HG03066 (cell line): ENCODE measurements around the gene HLA-DOB.

Source experiments
- ATAC-seq: cut with Tn5 transposase; IDR thresholded peaks from one replicate; pipeline ENCODE4 v1.9.1; 2021; ENCODE audit warnings: low read depth; ENCODE audit not compliant: unreplicated experiment

HLA-DOB gene

DNA sequence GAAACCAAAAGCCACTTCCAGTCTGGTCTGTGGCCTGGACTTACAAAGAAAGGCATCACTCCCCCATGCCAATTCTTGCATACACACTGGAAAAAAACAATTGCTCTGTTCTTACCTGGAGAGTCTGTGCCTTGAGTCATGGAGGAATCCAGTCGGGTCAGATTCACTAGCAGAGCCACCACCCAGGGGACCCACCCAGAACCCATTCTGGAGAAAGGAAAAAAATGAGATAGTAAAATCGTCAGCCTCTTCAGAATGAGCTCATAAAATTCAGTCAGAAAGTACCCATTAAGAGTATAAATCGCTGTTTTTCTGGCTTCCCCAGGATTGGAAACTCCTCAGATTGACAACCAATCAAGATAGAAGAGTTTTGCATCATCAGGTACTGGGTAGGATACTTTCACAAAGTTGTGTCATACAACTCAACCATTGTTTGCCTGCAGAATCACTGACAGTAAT lies at the start of gene HLA-DOB:
TSS of gene HLA-DOB (minus strand) at position 257 of the 459 bp plus-strand sequence. CDS start at position 206, 51 bp downstream.
- no peak for ATAC-seq

DNA sequence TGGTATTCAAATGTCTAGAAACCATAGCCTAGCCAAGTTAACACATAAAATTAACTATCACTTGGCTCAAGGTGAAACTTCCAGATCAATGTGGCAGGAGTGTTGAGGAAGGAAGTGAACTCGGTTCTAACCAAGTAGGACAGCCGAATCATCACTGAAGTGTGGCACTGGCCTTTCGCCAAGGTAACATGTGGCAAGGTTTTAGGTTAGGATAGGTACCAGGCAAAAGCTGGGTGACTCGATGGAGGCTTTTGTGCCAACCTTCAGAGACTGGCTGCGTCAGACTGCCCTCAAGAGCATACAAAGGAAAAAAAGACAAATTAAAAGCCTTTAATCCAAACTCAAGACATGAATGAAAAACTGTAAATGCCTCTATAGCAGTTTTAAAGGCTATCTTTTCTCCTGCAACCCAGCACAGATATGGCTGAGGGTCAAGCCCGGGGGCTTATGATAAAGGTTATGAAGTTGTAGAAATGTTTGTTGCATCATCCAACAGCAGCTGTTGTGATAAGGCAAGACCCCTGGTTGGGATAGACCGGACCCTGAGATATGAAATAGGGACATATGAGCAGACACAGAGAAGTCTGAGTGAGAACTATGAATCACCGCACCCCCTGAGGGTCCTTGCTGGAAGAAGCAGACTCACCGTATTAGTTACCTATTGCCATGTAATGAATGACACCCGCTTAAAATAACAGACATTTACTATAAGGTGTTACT lies 49.1 kb upstream of the HLA-DOB start:
- no peak for ATAC-seq

DNA sequence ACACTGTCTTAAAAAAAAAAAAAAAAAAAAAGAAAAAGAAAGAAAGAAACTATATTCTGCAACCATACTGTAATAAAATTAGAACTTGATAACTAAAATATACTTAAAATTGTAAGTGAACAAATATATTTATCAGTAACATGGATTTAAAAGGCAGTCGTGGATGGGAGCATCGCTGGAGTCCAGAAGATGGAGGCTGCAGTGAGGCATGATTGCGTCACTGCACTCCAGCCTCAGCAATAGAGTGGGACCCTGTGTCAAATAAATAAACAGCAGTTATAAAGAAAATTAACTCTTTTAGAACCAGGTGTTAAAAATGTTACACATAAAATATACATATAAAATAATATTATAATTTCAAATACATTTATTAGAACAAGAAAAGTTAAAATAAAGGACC lies 45.9 kb upstream of the HLA-DOB start:
- no peak for ATAC-seq

DNA sequence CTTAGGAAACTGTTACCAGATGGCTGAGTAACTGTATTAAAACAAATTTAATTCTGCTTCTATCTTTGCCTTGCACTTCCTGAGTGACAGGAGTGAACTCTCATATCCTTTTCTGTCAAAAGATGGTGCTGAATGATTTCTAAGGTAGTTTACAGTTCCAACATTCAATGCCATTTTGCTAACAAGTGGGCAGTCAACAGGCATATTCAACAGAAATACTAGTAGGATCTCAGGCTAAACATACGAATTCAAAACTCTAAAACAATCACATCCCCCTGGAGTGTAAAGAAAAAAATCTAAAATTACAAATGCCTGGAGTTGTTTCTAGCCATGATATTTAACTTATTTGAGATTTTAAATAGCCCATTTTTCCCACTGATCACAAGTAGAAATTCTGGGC lies 43.9 kb upstream of the HLA-DOB start:
- ATAC-seq, result no peak

DNA sequence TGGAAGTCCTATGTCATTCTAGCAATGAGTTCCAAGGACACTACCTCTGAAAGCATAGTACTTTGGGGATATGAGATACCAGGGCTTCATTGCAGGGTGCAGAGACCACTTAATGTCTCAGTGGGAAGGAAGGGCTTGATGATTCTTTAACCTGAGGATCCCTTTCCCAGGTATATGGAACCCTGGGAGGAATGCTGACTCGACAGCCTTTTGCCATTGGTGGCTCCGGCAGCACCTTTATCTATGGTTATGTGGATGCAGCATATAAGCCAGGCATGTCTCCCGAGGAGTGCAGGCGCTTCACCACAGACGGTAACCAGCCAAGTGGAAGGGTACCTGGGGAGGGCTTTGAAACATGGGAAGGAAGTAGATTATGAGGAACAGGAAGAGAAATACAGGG lies 41.4 kb upstream of the HLA-DOB start:
- ATAC-seq, result no peak

DNA sequence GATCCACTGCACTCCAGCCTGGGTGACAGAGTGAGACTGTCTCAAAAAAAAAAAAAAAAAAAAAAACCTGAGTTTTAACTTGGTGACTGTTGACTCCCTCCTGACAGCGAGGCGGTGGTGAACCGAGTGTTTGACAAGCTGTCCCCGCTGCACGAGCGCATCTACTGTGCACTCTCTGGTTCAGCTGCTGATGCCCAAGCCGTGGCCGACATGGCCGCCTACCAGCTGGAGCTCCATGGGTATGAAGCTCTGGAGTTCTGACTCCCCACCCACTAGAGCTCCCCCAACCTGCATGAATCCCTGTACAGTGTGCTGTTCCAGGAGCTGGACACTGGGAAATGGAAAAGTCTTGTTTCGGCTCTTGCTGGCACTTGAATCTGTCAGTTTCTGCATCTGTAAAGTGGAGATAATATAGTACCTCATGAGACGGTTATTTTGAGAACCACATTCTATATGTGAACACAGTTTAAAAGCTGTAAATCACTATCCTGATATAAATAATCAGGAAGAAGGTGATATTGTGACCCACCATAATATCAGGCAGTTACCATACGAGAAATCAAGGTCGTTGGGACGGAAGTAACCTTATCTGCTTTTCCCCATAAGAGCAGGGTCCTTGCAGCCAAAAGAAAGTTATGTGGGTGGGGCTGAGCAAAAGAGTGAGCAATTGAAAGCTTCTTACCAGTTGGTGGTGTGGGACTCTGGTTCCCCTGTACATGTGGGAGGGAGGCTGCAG lies 40.5 kb upstream of the HLA-DOB start:
- ATAC-seq, result no peak

DNA sequence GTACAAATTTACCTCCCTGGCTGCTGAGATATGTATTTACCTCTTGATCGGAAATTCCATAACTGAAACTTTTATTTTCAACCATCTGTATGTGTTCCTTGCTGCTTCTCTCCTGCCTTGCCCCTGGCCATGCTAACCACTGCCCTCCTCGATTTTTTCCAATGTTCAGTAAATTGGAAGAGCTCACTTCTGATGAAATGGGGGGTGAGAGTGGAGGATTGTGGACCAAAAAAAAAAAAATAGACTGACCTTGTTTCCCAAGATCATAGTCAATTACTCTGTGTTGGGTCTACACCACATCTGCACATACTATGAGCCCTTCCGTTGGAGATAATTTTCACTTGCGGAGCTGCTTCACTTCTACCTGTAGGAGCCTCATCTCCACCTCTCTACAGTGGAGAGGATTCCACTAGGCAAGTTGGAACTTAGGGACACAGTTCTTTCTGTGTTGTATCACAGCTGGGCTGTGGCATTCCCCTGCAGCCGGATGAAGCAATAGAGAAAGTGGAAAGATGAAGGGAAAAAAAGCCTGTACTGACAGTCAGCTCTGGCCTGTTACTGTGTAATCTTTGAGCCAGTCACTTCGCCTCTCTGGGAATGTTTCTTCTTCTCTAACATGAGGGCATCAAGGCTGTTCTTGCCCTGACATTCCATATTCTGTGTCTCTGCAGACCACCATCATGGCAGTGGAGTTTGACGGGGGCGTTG lies 38.8 kb upstream of the HLA-DOB start:
- ATAC-seq, result no peak

DNA sequence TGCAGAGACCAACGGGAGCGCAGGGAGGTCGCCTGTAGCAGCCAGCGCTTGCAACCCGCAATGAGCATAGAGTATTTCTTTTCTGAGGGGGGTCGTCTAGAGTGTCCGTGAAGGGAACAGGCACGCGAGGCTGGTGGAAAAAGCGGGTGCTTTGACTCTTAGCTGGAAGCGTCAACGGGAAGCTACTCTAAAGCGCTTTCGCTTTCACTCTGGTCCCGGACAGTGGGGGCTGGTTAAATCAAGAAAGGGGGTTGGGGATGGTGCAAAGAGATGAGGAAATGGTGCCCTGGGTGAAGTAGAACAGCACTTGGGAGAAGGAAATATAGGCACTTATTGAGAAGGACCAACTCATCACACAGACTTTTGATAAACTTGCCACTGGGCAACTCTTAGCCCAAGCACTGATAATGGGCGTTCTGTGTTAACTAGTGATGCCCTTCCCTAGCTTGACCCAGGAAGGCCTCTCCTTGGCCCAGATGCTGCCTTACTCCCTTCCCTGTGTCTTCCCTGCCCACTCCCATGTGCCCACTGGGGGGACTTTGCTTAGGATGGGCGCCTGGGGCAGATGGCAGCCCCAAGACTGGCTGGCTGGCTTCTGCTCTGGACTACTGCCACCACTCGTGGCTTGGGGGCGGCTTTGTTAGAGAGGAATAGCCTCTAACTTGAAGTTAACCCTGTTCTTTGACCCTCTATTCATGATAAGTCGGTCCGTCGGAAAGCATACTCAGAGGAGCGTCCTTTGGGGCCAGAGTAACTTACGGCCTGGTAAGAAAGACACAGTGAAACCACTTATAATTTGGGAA lies 37.8 kb upstream of the HLA-DOB start:
- ATAC-seq, result peak; percentile 22

DNA sequence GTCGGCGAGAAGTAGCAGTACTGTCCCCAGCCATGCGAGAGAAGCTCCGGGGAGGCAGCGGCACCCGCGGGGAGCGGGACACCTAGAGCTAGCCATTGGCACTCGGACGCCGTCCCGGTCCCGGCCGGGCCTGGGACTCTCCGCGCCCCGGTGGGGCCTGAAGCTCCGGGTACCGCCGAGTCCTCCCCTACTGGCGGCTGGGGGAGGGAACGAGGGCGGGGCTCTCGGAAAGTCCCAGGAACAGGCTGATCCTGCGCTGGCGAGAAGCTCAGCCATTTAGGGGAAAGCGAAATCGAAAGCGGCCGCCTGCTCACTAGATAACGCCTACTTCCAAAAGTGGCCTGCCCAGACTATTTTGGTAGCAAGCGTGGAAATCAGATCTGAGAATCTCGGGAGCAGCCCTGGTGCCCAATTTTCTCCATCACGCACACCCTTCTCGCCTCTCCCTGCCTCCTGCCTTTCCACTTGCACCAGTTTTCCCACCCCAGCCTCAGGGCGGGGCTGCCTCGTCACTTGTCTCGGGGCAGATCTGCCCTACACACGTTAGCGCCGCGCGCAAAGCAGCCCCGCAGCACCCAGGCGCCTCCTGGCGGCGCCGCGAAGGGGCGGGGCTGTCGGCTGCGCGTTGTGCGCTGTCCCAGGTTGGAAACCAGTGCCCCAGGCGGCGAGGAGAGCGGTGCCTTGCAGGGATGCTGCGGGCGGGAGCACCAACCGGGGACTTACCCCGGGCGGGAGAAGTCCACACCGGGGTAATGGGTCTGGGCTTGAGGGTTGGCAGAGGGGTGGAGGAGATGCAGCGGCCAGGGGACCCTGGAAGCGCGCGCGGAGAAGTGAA lies 37.0 kb upstream of the HLA-DOB start, which contains the start of the genes PSMB9 and TAP1:
TSS of gene PSMB9 (plus strand) at position 652 of the 835 bp plus-strand sequence. CDS start at position 690, 38 bp downstream.
TSS of gene TAP1 (minus strand) at position 164 of the 835 bp plus-strand sequence. CDS start at position 96, 68 bp downstream.
- ATAC-seq, result peak; percentile 75

DNA sequence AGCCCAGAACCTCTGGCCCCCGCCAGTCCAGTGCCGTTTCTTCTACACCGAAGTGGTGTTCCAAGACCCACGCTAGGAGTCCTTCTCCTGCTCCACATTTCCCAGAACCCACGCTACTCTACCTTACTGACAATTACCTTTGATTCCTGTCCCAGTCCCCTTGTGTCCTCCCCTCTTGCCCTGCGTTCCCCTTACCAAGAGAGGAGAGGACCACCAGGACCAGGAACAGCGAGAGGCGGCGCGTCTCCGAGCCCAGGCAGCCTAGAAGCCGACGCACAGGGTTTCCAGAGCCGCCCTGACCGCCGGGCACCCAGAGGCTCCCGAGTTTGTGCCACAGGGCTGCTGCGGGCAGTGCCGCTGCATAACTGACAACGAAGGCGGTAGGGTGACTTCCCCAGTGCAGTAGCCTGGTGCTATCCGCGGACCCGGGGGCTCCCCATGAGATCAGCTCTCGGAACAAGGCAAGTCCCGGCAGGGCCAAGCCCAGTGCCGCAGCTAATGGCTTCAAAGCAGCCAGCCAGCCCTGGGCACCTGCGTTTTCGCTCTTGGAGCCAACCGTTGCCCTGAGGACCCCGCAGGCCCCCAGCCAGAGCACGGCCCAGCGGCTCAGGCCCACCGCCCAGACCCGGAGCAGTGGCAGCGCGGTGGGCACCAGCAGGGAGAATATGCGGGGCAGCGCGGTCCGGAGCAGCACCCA lies 36.2 kb upstream of the HLA-DOB start:
- peak; percentile 17 for ATAC-seq

DNA sequence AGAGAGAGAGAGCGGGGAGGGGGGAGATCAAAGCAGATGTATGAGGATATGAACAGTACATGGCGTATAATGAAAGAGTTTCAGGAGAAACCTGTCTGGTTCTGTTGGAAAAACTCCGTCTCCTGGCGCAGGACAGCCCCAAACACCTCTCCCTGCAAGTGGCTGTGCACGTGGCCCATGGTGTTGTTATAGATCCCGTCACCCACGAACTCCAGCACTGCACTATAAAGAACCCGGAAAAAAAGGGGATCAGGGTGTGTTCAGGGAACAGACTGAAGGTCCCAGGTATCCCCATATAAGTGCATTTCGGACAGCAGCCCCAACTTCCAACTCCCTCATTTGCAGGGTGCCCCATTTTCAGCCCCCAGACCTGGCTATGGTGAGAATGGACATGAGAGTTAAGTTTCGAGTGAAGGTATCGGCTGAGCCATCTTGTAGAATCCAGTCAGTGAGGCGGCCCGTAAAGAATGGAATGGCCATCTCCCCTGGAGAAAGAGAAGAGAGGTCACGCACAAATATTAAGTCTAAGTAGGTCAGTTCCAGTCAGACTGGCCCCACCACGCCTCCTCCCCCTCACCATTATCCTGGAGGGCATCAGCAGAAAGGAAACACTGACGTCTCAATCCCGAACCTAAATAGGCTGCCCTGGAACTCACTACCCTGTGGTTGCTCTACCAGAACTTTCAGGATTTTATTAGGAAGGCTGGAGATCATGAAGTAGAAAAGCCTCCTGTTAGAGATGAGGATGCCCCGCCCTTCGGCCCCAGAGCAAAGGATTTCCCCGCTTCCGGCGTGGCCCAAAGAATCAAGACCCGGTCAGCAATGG lies 35.4 kb upstream of the HLA-DOB start:
- no peak for ATAC-seq

DNA sequence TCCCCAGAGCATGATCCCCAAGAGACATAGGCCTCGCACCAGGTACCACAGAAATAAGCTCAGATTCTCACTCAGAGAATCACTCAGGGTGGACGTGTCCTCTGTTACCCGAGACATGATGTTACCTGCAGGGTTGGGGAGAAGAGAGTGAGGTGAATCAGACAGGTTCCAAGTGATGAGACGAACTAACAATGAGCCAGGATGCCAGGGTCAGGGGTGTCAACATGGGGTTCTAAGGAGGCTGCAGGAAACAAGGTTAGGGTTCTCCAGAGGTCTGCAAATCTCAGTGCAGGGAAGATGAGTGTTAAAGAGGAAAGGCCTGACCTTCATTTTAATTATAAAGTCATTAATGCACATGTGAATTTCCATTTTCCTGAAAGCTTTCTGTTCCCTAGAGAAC lies 34.2 kb upstream of the HLA-DOB start:
- no peak for ATAC-seq

DNA sequence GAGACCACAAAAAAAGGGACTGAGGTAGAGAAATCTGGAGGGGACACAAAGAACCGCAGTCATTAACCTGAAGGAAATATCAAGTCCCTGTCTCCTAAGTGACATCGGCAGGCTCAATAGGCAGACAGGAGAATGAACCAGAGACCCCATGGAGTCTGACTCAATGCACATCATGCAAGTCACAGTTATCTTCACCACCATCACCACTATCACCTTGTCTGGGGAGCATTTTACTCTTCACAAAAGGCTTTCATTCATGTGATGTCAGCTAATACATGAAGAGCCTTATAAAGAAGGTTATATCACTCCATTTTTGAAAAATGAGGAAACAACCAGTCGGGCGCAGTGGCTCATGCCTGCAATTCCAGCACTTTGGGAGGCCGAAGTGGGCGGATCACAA lies 32.3 kb upstream of the HLA-DOB start:
- ATAC-seq, result no peak

DNA sequence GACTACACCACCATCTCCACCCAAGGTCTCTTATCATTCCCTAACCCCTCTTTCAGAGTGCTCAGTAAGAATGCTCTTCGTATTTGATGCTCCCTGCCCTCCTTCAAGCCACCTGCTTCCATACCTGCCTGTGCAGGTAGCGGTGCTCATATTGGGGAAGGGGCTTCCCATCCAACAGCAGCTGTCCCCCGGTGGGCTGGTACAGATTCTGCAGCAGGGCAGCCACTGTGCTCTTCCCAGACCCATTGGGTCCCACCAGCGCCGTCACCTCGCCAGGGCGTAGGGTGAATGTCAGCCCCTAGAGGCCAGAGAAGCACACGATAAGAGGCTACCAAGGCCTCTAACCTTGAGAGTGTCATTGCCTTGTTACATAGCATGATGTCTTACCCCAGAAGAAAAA lies 31.0 kb upstream of the HLA-DOB start:
- no peak for ATAC-seq

DNA sequence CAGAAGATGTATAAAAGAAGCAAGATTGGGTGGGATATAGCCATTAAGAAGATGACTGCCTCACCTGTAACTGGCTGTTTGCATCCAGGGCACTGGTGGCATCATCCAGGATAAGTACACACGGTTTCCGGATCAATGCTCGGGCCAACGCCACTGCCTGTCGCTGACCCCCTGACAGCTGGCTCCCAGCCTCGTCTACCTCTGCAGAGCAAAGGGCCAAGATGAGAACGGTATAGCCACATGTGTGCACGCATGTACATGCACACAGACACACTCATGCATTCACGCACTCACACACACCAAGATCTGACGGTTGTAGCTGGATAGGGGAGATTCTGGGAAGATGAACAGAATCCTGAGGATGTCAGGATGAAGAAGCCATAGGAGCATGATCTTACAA lies 30.2 kb upstream of the HLA-DOB start:
- ATAC-seq, result no peak

DNA sequence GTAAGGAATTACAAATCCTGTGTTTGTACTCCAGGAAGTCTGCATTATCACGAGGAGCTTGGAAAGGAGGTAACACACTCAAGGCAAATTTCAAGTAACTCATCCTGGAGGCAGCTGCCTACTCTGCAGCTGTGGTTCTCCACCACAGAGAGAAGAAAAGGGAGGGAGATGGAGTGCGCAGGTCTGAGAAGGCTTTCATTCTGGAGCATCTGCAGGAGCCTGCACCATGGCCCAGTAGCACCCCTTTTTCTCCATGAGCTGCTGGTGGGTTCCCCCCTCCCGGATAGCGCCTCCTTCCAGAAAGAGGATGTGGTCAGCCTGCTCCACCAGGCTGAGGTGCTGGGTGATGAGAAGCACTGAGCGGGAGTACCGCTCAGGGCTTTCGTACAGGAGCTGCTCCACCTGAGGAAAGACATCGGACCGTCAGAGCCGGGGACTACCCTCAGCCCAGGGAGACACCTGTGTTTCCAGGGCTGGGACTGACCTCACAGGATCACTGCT lies 28.6 kb upstream of the HLA-DOB start:
- no peak for ATAC-seq

DNA sequence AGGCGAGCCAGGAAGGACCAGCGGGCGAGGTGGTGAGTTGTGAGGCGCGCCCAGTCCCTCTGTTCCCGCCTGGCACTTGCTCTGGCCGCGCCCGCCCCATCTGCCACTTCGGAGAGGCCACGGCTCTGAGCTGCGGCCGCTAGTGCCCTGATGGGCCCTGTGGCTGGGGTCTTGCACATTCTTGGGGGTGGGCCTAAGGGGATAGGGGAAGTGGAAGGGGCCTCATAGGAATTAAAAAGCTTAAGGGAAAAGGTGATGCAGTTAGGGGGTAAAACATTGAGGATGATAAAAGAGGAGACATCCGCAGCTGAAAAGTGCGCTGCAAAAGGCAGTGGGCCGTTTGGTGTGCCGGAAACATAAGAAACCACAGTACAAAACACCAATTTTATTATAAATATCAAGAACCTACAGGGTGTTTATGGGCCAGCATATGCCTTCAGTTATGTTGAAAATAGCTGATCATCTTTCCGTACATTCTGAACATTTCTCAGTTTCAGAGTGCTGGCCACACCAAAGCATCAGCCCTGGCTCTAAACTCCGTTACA lies 28.1 kb upstream of the HLA-DOB start:
- no peak for ATAC-seq
